Stimulated activated CD8-positive, alpha-beta memory T cell treated with anti-CD3 and anti-CD28 coated beads, Interleukin-15, amount 100 ng/mL, for 24 hours (primary cell): Measurements from ENCODE around the gene SUZ12.
"Not testable (repeated sequence)": the region's sequence is repeated elsewhere in the genome, so short reads cannot be mapped to it uniquely, and the experiment has no call there.

Experiments
- DNase-seq: peaks from one replicate; pipeline ENCODE4 v3.0.0-alpha.2; 2020; ENCODE audit warnings: low read depth

SUZ12 gene

DNA sequence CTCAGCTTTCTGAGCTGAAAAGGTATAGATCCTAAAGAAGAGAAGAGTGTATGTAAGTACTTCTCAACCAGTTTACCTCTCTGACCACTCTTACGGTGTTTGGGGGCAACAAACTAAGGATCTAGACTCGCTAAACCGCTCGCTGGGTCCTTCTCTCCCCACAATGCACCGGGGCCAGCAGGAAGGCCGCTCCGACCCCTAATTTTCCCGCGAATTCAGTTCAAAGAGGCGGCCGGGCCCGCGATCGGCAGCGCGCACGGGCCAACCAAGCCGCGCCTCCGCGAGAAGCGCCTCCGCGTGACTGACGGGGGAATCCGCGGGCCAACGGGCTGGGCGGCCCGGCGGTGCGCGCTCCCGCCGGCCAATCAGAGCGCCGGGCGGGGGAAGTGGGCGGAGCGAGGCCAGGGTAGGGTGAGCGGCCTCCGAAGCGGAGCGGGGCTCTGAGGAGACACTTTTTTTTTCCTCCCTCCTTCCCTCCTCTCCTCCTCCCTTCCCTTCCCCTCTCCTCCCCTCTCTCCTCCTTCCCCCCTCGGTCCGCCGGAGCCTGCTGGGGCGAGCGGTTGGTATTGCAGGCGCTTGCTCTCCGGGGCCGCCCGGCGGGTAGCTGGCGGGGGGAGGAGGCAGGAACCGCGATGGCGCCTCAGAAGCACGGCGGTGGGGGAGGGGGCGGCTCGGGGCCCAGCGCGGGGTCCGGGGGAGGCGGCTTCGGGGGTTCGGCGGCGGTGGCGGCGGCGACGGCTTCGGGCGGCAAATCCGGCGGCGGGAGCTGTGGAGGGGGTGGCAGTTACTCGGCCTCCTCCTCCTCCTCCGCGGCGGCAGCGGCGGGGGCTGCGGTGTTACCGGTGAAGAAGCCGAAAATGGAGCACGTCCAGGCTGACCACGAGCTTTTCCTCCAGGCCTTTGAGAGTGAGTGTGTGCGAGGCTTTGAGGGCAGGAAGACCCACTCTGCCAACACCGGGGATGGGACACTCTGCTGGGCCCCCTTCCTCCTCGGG is at the start of gene SUZ12:
TSS of gene SUZ12 (plus strand) at position 393 of the 995 bp plus-strand sequence. CDS start at position 633, 240 bp downstream.
- DNase-seq = peak; percentile 58

DNA sequence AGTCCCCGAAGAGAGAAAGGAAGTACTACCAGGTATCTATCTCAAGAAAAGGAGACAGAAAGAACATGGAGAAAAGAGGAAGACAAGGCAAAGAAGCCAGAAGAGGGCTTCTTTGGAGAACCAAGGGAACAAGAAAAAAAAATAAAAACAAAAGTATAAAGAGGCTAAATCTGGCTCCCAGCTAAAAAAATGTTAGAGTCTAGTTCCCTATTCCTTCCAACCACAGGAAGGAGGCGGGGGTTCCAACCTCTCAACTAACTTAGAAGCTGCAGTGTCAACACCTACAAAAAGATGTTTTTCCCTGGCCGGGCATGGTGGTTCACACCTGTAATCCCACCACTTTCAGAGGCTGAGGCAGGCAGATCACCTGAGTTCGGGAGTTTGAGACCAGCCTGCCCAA is 48.7 kb upstream of the SUZ12 start:
- no peak for DNase-seq

DNA sequence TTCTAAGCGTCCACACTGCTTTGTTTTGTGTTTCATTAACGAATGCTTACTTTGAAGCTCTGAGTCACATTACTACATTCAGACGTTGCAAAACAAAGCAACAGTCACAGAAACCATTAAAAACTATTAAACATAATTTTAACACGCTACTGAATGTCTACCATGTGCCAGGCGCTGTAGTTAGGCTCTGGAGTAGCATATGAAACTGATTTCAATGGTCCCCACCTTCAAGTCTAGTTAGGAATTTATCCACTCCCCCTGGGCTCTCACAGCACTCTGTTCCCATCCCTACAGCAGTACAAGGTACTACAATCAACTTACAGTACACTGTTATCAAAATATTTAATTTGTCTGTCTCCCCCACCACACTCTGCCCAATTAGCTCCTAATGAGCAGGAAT is 35.9 kb upstream of the SUZ12 start:
- DNase-seq = no peak

DNA sequence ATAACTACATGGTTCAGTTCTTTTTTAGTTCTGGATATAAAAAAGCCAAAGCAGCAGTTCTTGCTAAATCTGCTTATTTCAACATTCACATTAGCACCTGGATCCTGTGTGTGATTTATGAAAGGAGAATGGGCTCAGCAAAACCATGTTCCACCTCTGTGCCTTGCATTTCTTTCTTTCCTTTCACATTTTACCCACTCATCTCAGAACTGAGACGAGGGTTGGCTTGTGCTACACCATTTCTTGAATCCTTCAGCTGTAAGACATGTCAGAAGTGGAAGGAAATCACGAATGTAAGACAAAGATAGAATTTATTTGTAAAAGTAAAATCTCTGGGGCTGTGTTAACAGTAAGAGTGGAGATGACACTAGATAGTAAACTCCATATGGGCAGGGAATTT is 34.1 kb upstream of the SUZ12 start:
- no peak for DNase-seq

DNA sequence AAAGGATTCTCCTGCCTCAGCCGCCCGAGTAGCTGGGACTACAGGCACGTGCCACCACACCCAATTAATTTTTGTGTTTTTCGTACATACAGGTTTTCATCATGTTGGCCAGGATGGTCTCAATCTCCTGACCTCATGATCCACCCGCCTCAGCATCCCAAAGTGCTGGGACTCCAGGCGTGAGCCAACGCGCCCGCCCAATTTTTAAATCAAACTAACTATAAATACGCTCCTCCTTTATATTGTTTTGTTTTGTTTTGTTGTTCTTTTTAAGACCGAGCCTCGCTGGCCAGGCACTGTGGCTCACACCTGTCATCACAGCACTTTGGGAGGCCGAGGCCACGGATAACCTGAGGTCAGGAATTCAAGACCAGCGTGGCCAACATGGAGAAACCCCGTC is 33.4 kb upstream of the SUZ12 start:
- DNase-seq = no peak

DNA sequence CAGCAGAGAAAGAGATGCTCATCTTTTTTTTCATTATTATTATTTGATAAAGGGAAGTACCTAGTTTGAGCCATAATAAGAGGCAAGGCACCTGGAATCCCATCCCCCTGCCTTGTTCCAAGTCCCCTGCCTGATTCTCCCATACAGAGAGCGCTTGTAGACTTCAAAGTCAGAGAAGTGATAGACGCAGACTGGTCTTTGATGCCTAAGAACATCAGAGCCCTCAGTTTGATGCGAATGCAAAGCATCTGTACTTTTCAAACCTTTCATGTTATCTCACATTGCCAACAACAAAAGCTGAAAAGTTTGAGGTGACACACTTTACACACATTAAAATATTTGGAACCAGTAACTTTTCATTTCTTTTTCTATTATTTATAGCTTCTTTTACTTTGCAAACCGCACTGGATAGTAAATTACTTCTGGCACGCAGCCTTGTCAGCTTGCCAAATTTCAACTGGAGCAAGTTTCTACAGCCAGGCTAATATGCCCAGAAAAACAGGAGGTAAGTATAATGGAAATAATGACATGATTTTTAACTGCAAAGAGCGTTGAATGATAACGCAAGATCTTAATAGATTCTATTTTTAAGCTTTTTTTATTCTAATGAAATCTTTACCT is 29.4 kb upstream of the SUZ12 start:
- no peak for DNase-seq

DNA sequence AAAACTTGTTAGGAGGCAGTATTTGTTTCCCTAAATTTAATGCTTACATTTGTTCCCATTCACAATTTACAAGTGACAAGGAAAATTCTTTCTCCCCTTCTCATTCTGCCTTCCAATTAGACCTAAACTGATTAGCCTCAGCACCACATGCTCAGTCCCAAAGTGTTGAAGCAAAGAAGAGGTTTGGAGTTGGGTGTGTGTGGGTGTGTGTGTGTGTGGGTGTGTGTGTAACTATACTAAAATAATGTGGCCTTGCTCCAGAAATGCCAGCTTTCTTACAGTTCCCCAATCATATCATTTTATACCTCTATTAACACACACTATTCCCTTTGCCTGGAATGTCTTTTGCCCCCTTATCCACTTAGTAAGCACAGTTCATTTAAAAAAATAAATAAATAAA is 28.4 kb upstream of the SUZ12 start:
- DNase-seq = no peak

DNA sequence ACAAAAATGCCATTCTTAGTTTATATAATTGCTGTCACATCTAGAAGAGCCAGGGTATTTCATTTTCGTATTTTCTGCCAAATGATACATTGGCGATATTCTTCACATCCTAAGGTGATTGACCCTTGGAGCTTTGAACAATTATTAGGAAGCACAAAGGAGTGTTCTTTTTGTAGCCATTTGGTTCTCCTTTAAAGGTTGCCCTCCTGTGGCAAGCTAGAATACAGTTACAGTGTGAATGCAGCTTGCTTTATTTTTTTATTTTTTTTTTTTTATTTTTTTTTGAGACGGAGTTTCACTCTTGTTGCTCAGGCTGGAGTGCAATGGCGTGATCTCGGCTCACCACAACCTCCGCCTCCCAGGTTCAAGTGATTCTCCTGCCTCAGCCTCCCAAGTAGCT is 24.1 kb upstream of the SUZ12 start:
- DNase-seq = not testable (repeated sequence)

DNA sequence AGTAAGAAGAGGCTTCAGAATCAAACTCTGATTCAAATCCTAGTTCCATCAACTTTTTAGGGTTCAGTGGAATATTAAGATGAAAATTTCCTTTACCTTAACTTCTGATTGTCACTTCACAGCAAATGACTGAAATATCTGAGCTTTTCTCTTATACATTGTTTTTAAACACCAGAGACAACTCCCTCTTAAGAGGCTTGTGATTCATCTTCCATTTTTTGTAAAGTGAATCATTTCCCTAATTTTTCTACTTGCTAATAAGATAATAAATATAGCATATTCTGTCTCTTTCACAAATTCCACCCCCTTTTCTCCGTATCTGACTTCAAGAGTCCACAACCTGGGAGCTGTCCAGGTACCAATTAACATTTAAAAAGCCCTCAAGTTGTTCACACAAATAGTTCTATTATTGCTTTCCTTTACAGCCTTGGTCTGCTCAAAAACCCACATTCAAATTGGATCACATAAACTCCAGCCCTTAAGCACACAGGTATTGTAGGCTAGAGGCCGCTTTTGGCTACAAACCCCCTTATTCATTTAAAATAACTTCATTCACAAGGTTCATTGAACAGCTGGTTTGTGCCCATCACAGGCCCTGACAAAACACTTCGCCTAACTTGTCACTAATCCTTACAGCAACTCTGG is 21.2 kb upstream of the SUZ12 start:
- DNase-seq = no peak

DNA sequence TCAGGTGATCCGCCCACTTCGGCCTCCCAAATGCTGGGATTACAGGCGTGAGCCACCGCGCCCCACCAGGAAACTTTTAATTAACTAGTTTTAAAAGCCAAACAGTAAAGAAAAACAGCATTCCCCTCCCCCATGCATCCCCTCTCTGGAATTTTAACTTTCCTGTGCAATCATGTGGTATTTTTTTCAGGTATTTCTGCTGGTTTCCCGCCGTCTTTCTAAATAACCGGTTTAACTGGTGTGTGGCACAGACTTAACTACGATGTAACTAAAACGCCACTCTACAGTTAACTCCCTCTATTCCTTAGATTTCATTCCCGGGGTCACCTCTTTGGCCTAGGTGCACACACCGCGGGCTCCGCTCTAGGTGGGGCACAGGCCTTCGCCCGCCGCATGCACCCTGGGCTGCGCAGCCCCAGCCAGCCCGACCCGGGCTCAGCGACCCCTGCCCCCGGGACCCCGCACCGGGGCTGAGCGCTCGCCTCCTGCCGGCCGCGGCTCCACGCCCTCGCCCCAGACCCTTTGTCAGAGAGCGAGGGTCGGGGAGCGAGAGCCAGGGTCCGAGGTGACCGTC is 20.2 kb upstream of the SUZ12 start:
- DNase-seq = no peak

DNA sequence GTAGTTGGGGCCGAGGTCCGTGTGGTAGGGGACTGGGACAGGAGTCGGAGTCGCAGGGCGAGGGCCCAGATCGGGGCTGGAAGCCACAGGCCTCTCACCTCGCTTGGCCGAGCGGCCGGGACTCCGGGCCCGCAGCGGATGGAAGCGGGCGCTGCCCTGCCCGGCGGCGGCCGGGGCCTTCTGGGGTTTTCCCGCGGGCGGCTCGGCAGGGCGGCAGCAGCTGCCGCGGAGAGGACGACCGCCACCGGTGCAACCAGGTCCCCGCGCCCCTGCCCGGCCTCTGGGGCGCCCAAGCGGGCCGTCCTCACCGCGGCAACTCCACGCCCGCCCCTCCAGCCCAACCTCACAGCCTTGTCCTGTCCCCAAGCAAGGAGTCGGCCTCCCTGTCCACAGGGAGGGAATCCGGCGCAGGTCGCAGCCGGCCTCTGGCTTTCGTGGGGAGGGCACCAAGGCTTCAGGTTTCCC is 19.7 kb upstream of the SUZ12 start:
- no peak for DNase-seq

DNA sequence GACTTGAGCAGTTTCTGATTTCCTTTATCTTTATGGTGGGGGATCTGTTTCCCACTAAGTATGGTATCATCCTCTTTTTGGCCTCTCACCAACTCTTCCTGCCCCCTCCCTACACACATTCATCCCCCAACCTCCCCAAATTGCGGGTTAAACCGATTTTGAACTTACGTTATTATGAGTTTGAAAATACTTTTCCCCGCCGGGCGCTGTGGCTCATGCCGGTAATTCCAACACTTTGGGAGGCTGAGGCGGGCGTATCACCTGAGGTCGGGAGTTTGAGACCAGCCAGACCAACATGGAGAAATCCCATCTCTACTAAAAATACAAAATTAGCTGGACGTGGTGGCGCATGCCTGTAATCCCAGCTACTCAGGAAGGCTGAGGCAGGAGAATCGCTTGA is 19.1 kb upstream of the SUZ12 start:
- DNase-seq = not testable (repeated sequence)

DNA sequence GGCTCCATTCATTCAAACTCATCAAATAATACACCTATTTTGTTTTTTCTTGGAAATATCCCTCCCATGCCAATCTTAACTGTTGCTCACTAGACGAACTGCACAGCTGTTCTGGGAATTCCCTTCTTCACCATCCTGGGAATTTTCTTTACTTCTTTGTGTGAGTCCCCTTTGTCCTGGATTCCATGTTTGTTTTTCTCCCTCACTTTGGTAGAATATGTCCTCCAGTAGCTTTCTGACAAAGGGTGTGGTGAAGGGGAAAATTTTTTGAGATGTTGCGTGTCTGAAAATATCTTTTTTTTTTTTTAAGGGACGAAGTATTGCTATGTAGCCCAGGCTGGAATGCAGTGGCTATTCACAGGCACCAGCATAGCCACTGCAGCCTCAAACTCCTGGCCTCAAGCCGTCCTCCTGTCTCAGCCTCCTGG is 18.1 kb upstream of the SUZ12 start:
- DNase-seq = no peak

DNA sequence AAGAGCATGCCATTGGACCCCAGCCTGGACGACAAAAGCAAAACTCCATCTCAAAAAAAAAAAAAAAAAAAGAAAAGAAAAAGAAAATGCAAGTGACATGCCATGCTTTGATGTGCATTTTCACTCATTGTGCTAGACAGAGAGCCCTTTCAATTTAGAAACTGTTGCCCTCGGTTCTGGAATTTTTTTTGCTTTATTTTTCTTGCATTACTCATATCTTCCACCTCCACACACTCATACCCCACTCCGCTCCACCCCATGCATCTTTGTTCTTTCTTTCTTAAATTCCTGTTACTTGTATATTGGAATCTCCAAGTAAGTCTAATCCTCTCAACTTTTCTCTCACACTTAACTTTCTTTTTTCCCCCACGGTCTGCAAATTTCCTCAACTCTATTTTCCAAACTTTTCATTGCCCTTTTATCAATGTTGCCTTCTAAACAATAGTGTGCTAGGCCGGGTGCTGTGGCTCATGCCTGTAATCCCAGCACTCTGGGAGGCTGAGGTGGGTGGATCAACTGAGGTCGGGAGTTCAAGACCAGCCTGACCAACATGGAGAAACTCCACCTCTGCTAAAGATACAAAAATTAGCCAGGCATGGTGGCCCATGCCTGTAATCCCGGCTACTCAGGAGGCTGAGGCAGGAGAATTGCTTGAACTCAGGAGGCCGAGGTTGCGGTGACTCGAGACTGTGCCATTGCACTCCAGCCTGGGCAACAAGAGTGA is 16.8 kb upstream of the SUZ12 start:
- no peak for DNase-seq

DNA sequence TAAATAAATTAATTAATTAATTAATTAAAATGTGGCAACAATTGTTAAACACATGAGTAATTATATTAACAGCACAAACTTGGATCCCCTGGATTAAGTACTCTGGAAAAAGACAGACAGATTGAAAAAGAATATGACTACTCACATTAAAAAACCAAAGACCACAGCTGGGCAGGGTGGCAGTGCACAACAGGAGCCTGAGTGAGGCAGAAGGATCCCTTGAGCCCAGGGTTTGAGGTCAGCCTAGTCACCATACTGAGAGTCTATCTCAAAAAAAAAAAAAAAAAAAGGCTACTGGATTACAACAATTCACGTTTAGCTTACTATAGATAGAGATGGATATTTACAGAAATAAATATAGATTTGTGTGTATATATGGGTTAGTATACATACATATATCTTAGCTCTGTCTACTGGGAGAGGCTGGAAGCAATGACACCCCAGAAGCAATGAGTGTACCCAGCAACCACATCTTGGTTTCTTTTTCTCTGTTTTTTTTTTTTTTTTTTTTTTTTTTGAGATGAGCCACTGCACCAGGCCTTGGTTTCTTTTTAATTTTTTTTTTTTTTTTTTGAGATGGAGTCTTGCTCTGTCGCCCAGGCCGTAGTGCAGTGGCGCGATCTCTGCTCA is 10.6 kb upstream of the SUZ12 start:
- no peak for DNase-seq

DNA sequence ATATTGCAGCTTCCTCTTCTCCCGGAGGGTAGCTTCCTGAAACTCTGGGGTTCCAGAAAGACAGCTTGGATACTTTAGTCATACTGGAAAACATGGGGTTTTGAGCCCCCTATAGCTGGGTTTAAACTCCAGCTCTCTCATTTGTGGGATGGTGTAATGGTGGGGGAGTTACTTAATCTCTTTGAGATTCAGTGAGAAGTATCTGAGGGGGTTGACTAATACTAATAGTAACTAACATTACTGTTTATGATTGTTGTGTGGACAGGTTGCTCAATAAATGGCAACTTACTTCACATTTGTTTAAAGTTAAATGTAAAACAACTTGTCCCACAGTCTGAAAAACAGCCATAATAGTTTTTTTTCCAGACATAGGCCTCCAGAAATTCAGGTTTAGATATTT is 5.1 kb upstream of the SUZ12 start:
- no peak for DNase-seq

DNA sequence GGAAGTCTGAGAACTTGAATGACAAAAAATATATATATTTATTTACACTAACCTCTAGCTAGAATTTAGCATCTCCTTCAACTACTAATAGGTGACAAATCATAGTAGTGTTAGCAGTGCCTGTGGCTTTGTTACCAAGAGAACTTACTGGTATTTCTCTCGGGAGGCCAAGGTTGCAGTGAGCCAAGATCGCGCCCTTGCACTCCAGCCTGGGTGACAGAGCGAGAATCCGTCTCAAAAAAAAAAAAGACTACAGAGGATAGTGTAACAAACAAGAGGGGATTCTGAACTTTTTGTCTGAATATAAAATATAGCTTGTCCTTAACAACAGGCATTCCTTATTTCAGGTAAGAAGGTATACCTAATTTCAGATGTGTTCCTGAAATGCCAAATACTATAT is 1.3 kb upstream of the SUZ12 start:
- DNase-seq = no peak

DNA sequence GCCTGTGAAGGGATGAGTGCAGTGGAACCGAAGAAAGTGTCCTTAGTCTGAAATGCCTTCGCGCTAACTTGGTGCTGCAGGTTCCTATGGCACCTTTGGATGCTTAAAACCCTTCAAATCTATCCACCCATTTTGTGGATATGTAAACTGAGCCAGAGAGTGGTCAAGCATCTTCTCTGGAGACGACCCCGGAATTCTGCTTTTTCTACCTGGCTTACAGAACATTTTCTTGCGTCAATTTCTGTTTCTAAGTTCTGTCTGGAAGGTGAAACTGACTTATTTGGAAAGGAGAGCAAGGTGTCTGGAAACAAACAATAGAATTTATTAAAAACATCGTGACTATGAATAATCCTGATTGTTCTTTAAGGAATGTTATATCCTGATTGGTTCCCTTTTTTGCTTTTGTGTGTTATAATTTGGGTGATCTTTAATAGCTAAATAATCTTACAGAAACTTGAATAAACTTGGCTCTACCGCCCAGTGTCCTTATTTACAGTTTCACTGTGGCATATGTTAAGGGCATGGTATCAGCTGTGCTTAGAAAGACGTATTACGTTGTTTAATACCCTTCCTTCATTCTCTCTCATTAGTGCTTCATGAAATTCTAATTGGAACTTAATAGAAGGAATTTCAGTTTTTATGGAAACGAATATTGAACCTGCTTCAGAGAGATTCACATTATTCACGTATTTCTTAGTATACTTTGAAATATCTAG is 1.3 kb downstream of the SUZ12 start:
- not testable (repeated sequence) for DNase-seq

DNA sequence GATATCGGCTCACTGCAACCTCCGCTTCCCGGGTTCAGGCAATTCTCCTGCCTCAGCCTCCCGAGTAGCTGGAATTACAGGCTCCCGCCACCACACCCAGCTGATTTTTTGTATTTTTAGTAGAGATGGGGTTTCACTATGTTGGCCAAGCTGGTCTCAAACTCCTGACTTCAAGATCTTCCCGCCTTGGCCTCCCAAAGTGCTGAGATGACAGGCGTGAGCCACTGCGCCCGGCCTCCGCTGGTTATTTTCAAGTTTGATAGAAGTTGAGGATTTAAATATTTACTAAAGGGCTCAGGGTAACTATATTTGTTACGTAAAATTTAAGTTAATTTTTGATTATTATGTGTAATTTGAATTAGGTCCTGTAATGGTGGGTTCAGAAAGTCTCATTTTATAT is 5.1 kb downstream of the SUZ12 start:
- not testable (repeated sequence) for DNase-seq

DNA sequence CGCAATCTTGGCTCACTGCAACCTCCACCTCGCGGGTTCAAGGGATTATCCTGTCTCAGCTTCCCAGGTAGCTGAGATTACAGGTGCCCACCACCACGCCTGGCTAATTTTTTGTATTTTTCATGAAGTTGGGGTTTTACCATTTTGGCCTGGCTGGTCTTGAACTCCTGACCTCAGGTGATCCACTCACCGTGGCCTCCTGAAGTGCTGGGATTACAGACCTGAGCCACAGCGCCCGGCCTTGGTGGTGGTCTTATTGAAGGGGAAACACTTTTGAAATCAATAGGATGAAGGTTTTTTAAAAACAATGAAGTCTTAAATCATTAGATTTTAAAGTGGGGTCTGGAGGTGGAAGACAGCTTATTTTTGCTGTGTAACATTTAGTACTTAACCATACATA is 5.6 kb downstream of the SUZ12 start:
- not testable (repeated sequence) for DNase-seq

DNA sequence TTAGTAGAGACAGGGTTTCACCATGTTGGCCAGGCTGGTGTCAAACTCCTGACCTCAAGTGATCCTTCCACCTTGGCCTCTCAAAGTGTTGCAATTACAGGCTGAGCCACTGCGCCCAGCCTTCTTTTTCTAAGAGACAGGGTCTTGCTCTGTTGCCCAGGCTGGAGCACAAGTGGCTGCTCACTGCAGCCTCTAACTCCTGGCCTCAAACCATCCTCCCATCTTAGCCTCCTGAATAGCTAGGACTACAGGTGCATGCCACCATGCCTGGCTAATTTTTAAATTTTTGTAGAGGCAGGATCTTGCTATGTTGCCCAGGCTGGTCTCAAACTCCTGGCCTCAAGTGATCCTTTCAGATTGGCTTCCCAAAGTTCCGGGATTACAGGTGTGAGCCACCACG is 15.1 kb downstream of the SUZ12 start:
- not testable (repeated sequence) for DNase-seq
